H1 (cell line): ENCODE measurements around the gene PDP2. TPM values are rescaled to one million over a fixed set of nuclear protein-coding genes. Genes with fewer than 3 reads are reported as not detected.

Source experiments
- CTCF ChIA-PET: fragments of 300-600 bp; sonication (Branson Sonifier 250); formaldehyde crosslinking; loops from one replicate; lab custom pipeline; 2021; ENCODE audit not compliant: partially characterized antibody; lab: Charles Lee
- POLR2A ChIA-PET: fragments of 300-600 bp; sonication (Branson Sonifier 250); formaldehyde crosslinking; loops from one replicate; lab custom pipeline; 2021; ENCODE audit warnings: inconsistent platforms; ENCODE audit not compliant: partially characterized antibody; lab: Charles Lee
- DNase-seq, 2 experiments: peaks; one replicate each; pipeline versions ENCODE4 v3.0.0 to v3.0.0-alpha.2; 2010 to 2022; ENCODE audit warnings: low spot score in 2 of 2, low read depth in 1 of 2, mixed read lengths in 1 of 2
- FAIRE-seq: peaks from 2 replicates; lab custom pipeline; 2011; peaks lifted over from hg19 to GRCh38; lab: Jason Lieb, UNC
- H2AFZ ChIP-seq: 2 replicates; pipeline ENCODE4 v1.8.1; 2012; ENCODE audit warnings: low read length, inconsistent platforms
- H2AK5ac ChIP-seq: 2 replicates; pipeline ENCODE4 v1.6.1; 2013; ENCODE audit warnings: low read depth, low read length
- H2BK120ac ChIP-seq: replicated peaks from 2 replicates; pipeline ENCODE3; 2013; ENCODE audit warnings: low read depth, low read length, inconsistent platforms
- H2BK12ac ChIP-seq: 2 replicates; pipeline ENCODE4 v1.6.1; 2013; ENCODE audit warnings: low read depth, low read length
- H2BK15ac ChIP-seq: 2 replicates; pipeline ENCODE4 v1.6.1; 2013; ENCODE audit warnings: low read length
- H2BK20ac ChIP-seq: 2 replicates; pipeline ENCODE4 v1.6.1; 2013; ENCODE audit warnings: low read length
- H2BK5ac ChIP-seq: 2 replicates; pipeline ENCODE4 v1.6.1; 2013; ENCODE audit warnings: low read depth, low read length
- H3K14ac ChIP-seq: 2 replicates; pipeline ENCODE4 v1.6.1; 2013; ENCODE audit warnings: inconsistent platforms; ENCODE audit not compliant: insufficient read length
- H3K18ac ChIP-seq: 2 replicates; pipeline ENCODE4 v1.6.1; 2013; ENCODE audit warnings: low read length; ENCODE audit errors: extremely low read depth
- H3K23ac ChIP-seq: 2 replicates; pipeline ENCODE4 v1.6.1; 2013; ENCODE audit warnings: inconsistent platforms; ENCODE audit not compliant: insufficient read length
- H3K23me2 ChIP-seq: 2 replicates; pipeline ENCODE4 v1.6.1; 2013; ENCODE audit warnings: low read depth, low read length
- H3K27ac ChIP-seq: 2 replicates; pipeline ENCODE4 v1.6.1; 2011; ENCODE audit warnings: low read depth, low read length, inconsistent platforms
- H3K27me3 ChIP-seq, 4 experiments: replicated peaks in 1 of 4; 1 replicate in 1 of 4; 2 replicates in 3 of 4; pipeline versions ENCODE4 v1.6.1 to v1.8.1; 2011 to 2013; ENCODE audit warnings: low read length in 3 of 4, mild to moderate bottlenecking in 3 of 4, inconsistent platforms in 2 of 4, mixed read lengths in 2 of 4, moderate library complexity in 1 of 4; ENCODE audit not compliant: control insufficient read depth in 3 of 4, insufficient read depth in 3 of 4; ENCODE audit errors: extremely low read depth in 1 of 4
- H3K36me3 ChIP-seq, 4 experiments: 2 replicates each; pipeline versions ENCODE4 v1.6.1 to v1.8.1; 2011 to 2013; ENCODE audit warnings: mild to moderate bottlenecking in 4 of 4, low read length in 3 of 4, moderate library complexity in 2 of 4, control low read depth in 1 of 4, inconsistent platforms in 1 of 4; ENCODE audit not compliant: insufficient read depth in 4 of 4, control insufficient read depth in 2 of 4
- H3K4ac ChIP-seq: replicated peaks from 2 replicates; pipeline ENCODE3; 2013; ENCODE audit warnings: low read length, low read depth, mixed read lengths, inconsistent platforms; ENCODE audit not compliant: insufficient read length
- H3K4me1 ChIP-seq, 4 experiments: replicated peaks in 1 of 4; 1 replicate in 1 of 4; 2 replicates in 3 of 4; pipeline versions ENCODE4 v1.6.1 to v1.8.1; 2011 to 2013; ENCODE audit warnings: low read length in 3 of 4, inconsistent platforms in 2 of 4, mixed read lengths in 1 of 4; ENCODE audit not compliant: insufficient read depth in 4 of 4, control insufficient read depth in 3 of 4
- H3K4me2 ChIP-seq, 2 experiments: 2 replicates each; pipeline versions ENCODE4 v1.6.1 to v1.8.1; 2011 to 2013; ENCODE audit warnings: low read depth in 2 of 2, low read length in 2 of 2, control low read depth in 1 of 2, inconsistent platforms in 1 of 2, mild to moderate bottlenecking in 1 of 2; ENCODE audit not compliant: insufficient read depth in 1 of 2
- H3K4me3 ChIP-seq, 4 experiments: fragments of 200-600, 300-600 bp in 1 of 4; sonication (generic), shearing (Covaris generic), sonication (Bioruptor Twin) in 1 of 4; 2 replicates each; pipeline versions ENCODE4 v1.5.1 to v1.8.1; 2011 to 2016; ENCODE audit warnings: low read length in 4 of 4, low read depth in 3 of 4, control low read depth in 2 of 4, inconsistent platforms in 2 of 4, mild to moderate bottlenecking in 2 of 4, mixed read lengths in 1 of 4, moderate library complexity in 1 of 4; ENCODE audit not compliant: insufficient read depth in 2 of 4; ENCODE audit errors: extremely low read depth in 1 of 4
- H3K56ac ChIP-seq: replicated peaks from 2 replicates; pipeline ENCODE3; 2013; ENCODE audit warnings: low read depth, mild to moderate bottlenecking, mixed read lengths, low read length, inconsistent platforms; ENCODE audit not compliant: insufficient read length
- H3K79me1 ChIP-seq: 2 replicates; pipeline ENCODE4 v1.6.1; 2013; ENCODE audit warnings: low read depth, low read length, control low read depth
- H3K79me2 ChIP-seq, 2 experiments: 2 replicates each; pipeline versions ENCODE4 v1.6.1 to v1.8.1; 2012 to 2013; ENCODE audit warnings: low read length in 2 of 2, mild to moderate bottlenecking in 2 of 2, inconsistent platforms in 1 of 2; ENCODE audit not compliant: insufficient read depth in 2 of 2, control insufficient read depth in 1 of 2
- H3K9ac ChIP-seq, 4 experiments: replicated peaks in 1 of 4; 1 replicate in 1 of 4; 2 replicates in 3 of 4; pipeline versions ENCODE4 v1.6.1 to v1.8.1; 2011 to 2013; ENCODE audit warnings: low read depth in 3 of 4, low read length in 3 of 4, control low read depth in 2 of 4, mild to moderate bottlenecking in 2 of 4, moderate library complexity in 2 of 4, inconsistent platforms in 1 of 4; ENCODE audit errors: extremely low read depth in 1 of 4
- H3K9me3 ChIP-seq, 2 experiments: 2 replicates each; pipeline versions ENCODE4 v1.6.1 to v1.8.1; 2012 to 2013; ENCODE audit warnings: mild to moderate bottlenecking in 2 of 2, moderate library complexity in 2 of 2, control low read depth in 1 of 2, inconsistent platforms in 1 of 2, low read depth in 1 of 2, low read length in 1 of 2, mixed read lengths in 1 of 2; ENCODE audit not compliant: insufficient read depth in 2 of 2
- H4K20me1 ChIP-seq, 2 experiments: replicated peaks in 1 of 2; 2 replicates each; pipeline versions ENCODE3 to v1.8.1; 2011 to 2013; ENCODE audit warnings: inconsistent platforms in 2 of 2, low read length in 2 of 2, mild to moderate bottlenecking in 1 of 2; ENCODE audit not compliant: insufficient read depth in 2 of 2, control insufficient read depth in 1 of 2
- H4K5ac ChIP-seq: 2 replicates; pipeline ENCODE4 v1.6.1; 2013; ENCODE audit warnings: low read length, low read depth, mixed read lengths, inconsistent platforms; ENCODE audit not compliant: insufficient read length
- H4K8ac ChIP-seq: 2 replicates; pipeline ENCODE4 v1.8.0; 2013; ENCODE audit warnings: mild to moderate bottlenecking, moderate library complexity, low read length, inconsistent platforms; ENCODE audit not compliant: insufficient read depth; ENCODE audit errors: extremely low read depth
- H4K91ac ChIP-seq: replicated peaks from 2 replicates; pipeline ENCODE3; 2013; ENCODE audit warnings: low read length, mixed read lengths, inconsistent platforms; ENCODE audit not compliant: insufficient read length
- CREB1 ChIP-seq: IDR thresholded peaks from 2 replicates; pipeline ENCODE4 v1.6.1; 2012; ENCODE audit warnings: inconsistent platforms
- CTCF ChIP-seq, 3 experiments: IDR thresholded peaks; 1 replicate in 2 of 3; 2 replicates in 1 of 3; pipeline versions ENCODE4 v1.5.1 to v1.6.1; 2011; ENCODE audit warnings: low read length in 3 of 3, mild to moderate bottlenecking in 3 of 3, inconsistent platforms in 2 of 3, low read depth in 1 of 3, moderate library complexity in 1 of 3; ENCODE audit not compliant: insufficient read depth in 1 of 3; ENCODE audit errors: control extremely low read depth in 1 of 3
- FOSL1 ChIP-seq: IDR thresholded peaks from 2 replicates; pipeline ENCODE4 v1.6.1; 2011; ENCODE audit warnings: mild to moderate bottlenecking, low read depth, low read length, moderate library complexity; ENCODE audit not compliant: insufficient read depth
- KDM5A ChIP-seq: fragments of 200-600 bp; IDR thresholded peaks from 2 replicates; pipeline ENCODE4 v1.7.1; 2012; ENCODE audit warnings: mild to moderate bottlenecking, low read length, inconsistent platforms, mixed read lengths
- MAFK ChIP-seq: IDR thresholded peaks from 2 replicates; pipeline ENCODE4 v1.6.1; 2012; ENCODE audit warnings: low read depth, mild to moderate bottlenecking, improper control_type of control experiment, low read length
- NANOG ChIP-seq: IDR thresholded peaks from 2 replicates; pipeline ENCODE4 v1.6.1; 2011; ENCODE audit warnings: low read length, low read depth, mild to moderate bottlenecking, inconsistent platforms; ENCODE audit not compliant: insufficient read depth, poor library complexity, severe bottlenecking
- RXRA ChIP-seq: IDR thresholded peaks from 2 replicates; pipeline ENCODE4 v1.6.1; 2011; ENCODE audit warnings: low read depth, mild to moderate bottlenecking, low read length, moderate library complexity; ENCODE audit not compliant: insufficient read depth
- SAP30 ChIP-seq: fragments of 300-600 bp; sonication (generic); IDR thresholded peaks from 2 replicates; pipeline ENCODE4 v1.7.1; 2012; ENCODE audit warnings: low read length, moderate library complexity, mild to moderate bottlenecking, inconsistent platforms; ENCODE audit not compliant: insufficient read depth, insufficient replicate concordance
- SIRT6 ChIP-seq: IDR thresholded peaks from one replicate; pipeline ENCODE4 v1.7.1; 2012; ENCODE audit warnings: low read length, inconsistent platforms
- SP4 ChIP-seq: IDR thresholded peaks from 2 replicates; pipeline ENCODE4 v1.6.1; 2012; ENCODE audit warnings: low read length, inconsistent platforms
- SRF ChIP-seq: IDR thresholded peaks from 2 replicates; pipeline ENCODE4 v1.6.1; 2011; ENCODE audit warnings: mild to moderate bottlenecking, low read depth, low read length, moderate library complexity
- SUZ12 ChIP-seq: fragments of 200-600 bp; sonication (generic); IDR thresholded peaks from 2 replicates; pipeline ENCODE4 v1.6.1; 2012; ENCODE audit warnings: mild to moderate bottlenecking, inconsistent platforms, low read length, moderate library complexity, mixed read lengths
- WGBS, 2 experiments: shearing (Covaris generic) in 1 of 2; methylation state at CpG; one replicate each; pipeline versions ENCODE4 v1.1.6 to v1.1.7; 2013 to 2015; ENCODE audit warnings: low lambda C conversion rate in 2 of 2, mixed read lengths in 2 of 2, inconsistent platforms in 1 of 2, low coverage in 1 of 2, missing lambda C conversion rate in 1 of 2; ENCODE audit not compliant: insufficient replicate concordance in 2 of 2, insufficient coverage in 1 of 2, insufficient read length in 1 of 2; ENCODE audit errors: extremely low coverage in 1 of 2, missing lambda C conversion rate in 1 of 2; 5-methylcytosine and 5-hydroxymethylcytosine counted together
- polyA plus RNA-seq, 7 experiments: library from polyadenylated mRNA; depleted of rRNA in 3 of 7; stranded (reverse) in 5 of 7; unstranded in 2 of 7; fragments of >200 nt in 5 of 7; fragments of 200-250 nt in 2 of 7; gene quantifications; 1 replicate in 5 of 7; 2 replicates in 1 of 7; 4 replicates in 1 of 7; pipeline versions ENCODE4 v1.2.1 to v1.2.3, GENCODE V29; 2011 to 2013; ENCODE audit warnings: missing spikeins in 2 of 7, mixed read lengths in 2 of 7
- total RNA-seq: library from RNA; stranded (reverse); fragmentation: NEBNext Ultra II Directional; extraction: Animal tissue kit (Norgen Biotek cat#: 25700); gene quantifications from 2 replicates; pipeline ENCODE4 v1.2.1, GENCODE V29; 2021

Gene PDP2
- total and polyA plus RNA-seq, 2 of the 8 experiments (the other 6 are each of a cell fraction or from before 2014, with no cell fraction given): 11.7 to 36.5 TPM

- no peak overlapping the region for H4K91ac ChIP-seq
- no peak overlapping the region for H3K18ac ChIP-seq
- peaks cover 0 to 2% (median 0%) of the 10 kb centered on the region in 4 experiments; a peak in 3 of 7 replicates for H3K4me1 ChIP-seq
- H2BK120ac ChIP-seq: no peak overlapping the region
- ChIA-PET CTCF (interaction anchor here (0.6 to 13.4 kb wide), 6 partner anchors 9 to 148 kb away, joined by 3 to 162 read pairs (median 4); partner anchors contain the start of gene NAE1), POLR2A (interaction anchor here (1.8 to 3.3 kb wide), 2 partner anchors 16 to 22 kb away, joined by 7 to 26 read pairs; partner anchors contain the start of gene NAE1)
- H2BK20ac ChIP-seq: no peak overlapping the region
- H3K27ac ChIP-seq: no peak overlapping the region
- H2BK15ac ChIP-seq: no peak overlapping the region
- H3K9ac ChIP-seq: no peak overlapping the region
- H3K36me3 ChIP-seq: no peaks in the 10 kb centered on the region
- H4K5ac ChIP-seq: no peak overlapping the region
- no peak overlapping the region for H2AK5ac ChIP-seq
- no peak overlapping the region for H3K14ac ChIP-seq
- no peaks in the 10 kb centered on the region for H3K9me3 ChIP-seq
- no peak overlapping the region for H3K23ac ChIP-seq
- no peak overlapping the region for H2AFZ ChIP-seq
- no peak overlapping the region for H3K56ac ChIP-seq
- H3K23me2 ChIP-seq: peaks cover 12% of the 10 kb centered on the region
- peaks cover 14 to 45% (median 36%) of the 10 kb centered on the region in 4 experiments for H3K27me3 ChIP-seq
- WGBS, 2 experiments: 71% methylated on average over 9 of the region's 9 CpGs; no CpG with 5 or more reads in 1 of the 2 experiments
- H4K8ac ChIP-seq: no peak overlapping the region
- no peaks in the 10 kb centered on the region for H3K79me2 ChIP-seq
- no peak for DNase-seq
- H2BK12ac ChIP-seq: no peak overlapping the region
- no peak overlapping the region for H3K4ac ChIP-seq
- no peak overlapping the region for H3K4me3 ChIP-seq
- H3K4me2 ChIP-seq: no peak overlapping the region; a peak in 1 of 4 replicates
- H3K79me1 ChIP-seq: no peaks in the 10 kb centered on the region
- no peak for FAIRE-seq
- peaks cover 0 to 3% of the 10 kb centered on the region in 2 experiments for H4K20me1 ChIP-seq
- H2BK5ac ChIP-seq: no peak overlapping the region
- TF ChIP-seq NANOG (no peak), SAP30 (no peak), SIRT6 (no peak), CTCF (IDR thresholded peaks at IDR 0.05; ENCODE audit: control extremely low read depth in 1 of 3, insufficient read depth in 1 of 3, low read depth in 1 of 3, low read length in 3 of 3) (no peak), RXRA (no peak), CREB1 (no peak), MAFK (no peak), SRF (no peak), SP4 (no peak), SUZ12 (no peak), FOSL1 (no peak), KDM5A (no peak)
Observed at GRCh38 chr16:66845791-66846221, 34.5 kb upstream of the PDP2 start.
